Left ventricle myocardium inferior (tissue), 1 donor: ENCODE results near the gene FAM163B. TPM values are rescaled to one million over a fixed set of nuclear protein-coding genes. Genes with fewer than 3 reads are reported as not detected.
A peak's percentile ranks its signal among the peaks of the same experiment; 100 is the strongest.

Experiments
- DNase-seq: peaks from one replicate; pipeline ENCODE4 v3.0.0-alpha.2; 2020
- H3K27ac ChIP-seq: fragments of 200-600 bp; replicated peaks from 2 replicates; pipeline ENCODE4 v1.8.0; 2021
- H3K27me3 ChIP-seq: fragments of 200-600 bp; 2 replicates; pipeline ENCODE4 v1.8.0; 2021; ENCODE audit warnings: low read depth
- H3K36me3 ChIP-seq: fragments of 200-600 bp; 2 replicates; pipeline ENCODE4 v1.8.0; 2021
- H3K4me1 ChIP-seq: fragments of 200-600 bp; 2 replicates; pipeline ENCODE4 v1.8.0; 2021
- H3K4me3 ChIP-seq: fragments of 200-600 bp; 2 replicates; pipeline ENCODE4 v1.8.0; 2021; ENCODE audit warnings: mild to moderate bottlenecking, moderate library complexity
- H3K9me3 ChIP-seq: fragments of 200-600 bp; replicated peaks from 2 replicates; pipeline ENCODE4 v1.8.0; 2021
- CTCF ChIP-seq: fragments of 200-600 bp; IDR thresholded peaks from 2 replicates; pipeline ENCODE4 v1.8.0; 2021; ENCODE audit warnings: antibody characterized with exemption, mild to moderate bottlenecking, borderline replicate concordance
- intact Hi-C: fragments of 100-400 bp; cut with micrococcal nuclease; formaldehyde crosslinking; loops from one replicate; pipeline ENCODE4 v1.11.0; 2022
- long read RNA-seq: library from polyadenylated mRNA; unstranded; transcript quantifications from one replicate; pipeline ENCODE4 v2.0.0, GENCODE V29; 2021
- total RNA-seq: library from RNA; stranded (reverse); fragmentation: NEBNext Ultra II Directional; extraction: Animal tissue kit (Norgen Biotek cat#: 25700); gene quantifications from one replicate; pipeline ENCODE4 v1.2.1, GENCODE V29; 2021
- donor health status: DM: no; HTN: yes; CAD: no; lungs with severe emphysema.

Gene FAM163B
- total RNA-seq, result not detected
- long read RNA-seq, result 0 reads

GRCh38 chr9:133609311-133610098 lies at the start of gene FAM163B:
TSS of gene FAM163B (minus strand) at chr9:133609389. CDS start at chr9:133580223, 29,166 bp downstream.
- peak; percentile 29 for DNase-seq
- intact Hi-C loops, result no loop called here
- peak within 1 kb of the TSS; percentile 41 for H3K4me3 ChIP-seq

DNA sequence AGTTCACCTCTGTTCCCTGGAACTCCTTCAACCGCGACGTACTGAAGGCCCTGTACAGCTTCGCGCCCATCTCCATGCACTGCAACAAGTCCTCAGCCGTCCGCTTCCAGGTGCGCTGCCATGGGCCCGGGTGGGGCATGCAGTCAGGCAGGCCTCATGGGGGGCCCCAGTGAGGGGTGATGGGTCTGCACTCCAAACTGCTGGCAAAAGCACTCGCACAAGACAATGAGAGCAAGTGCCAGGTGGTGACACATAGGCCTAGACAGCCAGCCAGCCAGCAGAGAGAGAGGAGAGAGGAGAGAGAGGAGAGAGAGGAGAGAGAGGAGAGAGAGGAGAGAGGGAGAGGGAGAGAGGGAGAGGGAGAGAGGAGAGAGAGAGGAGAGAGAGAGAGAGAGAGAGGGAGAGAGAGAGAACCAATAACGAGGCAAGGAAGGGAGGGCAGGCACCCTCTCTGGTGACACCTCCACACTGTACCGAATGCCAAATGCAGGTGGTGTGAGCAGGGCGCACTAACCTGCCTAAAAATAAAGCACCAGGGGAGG lies 48.0 kb upstream of the FAM163B start:
- Histone ChIP-seq H3K27ac (no peak overlapping the region), H3K4me1 (peaks cover 18% of the 10 kb centered on the region), H3K27me3 (peaks cover 97% of the 10 kb centered on the region), H3K9me3 (no peaks in the 10 kb centered on the region), H3K36me3 (no peaks in the 10 kb centered on the region), H3K4me3 (no peak overlapping the region)
- no peak for DNase-seq
- intact Hi-C loops, result no loop called here
- TF ChIP-seq CTCF, result no peak

More at GRCh38 chr9:133609311-133610098, at the start of gene FAM163B:
- Histone ChIP-seq H3K4me1 (no peaks in the 10 kb centered on the region), H3K36me3 (no peaks in the 10 kb centered on the region), H3K27ac (no peak within 1 kb of the TSS), H3K27me3 (peaks cover 100% of the 10 kb centered on the region), H3K9me3 (no peaks in the 10 kb centered on the region)
- TF ChIP-seq CTCF, result no peak

- Histone ChIP-seq H3K27me3 (peaks cover 97% of the 10 kb centered on the region), H3K4me1 (peaks cover 18% of the 10 kb centered on the region), H3K27ac (no peak overlapping the region), H3K36me3 (no peaks in the 10 kb centered on the region), H3K9me3 (no peaks in the 10 kb centered on the region), H3K4me3 (no peak overlapping the region)
- DNase-seq, result no peak
- intact Hi-C loops, result no loop called here
- TF ChIP-seq CTCF, result no peak
These were observed 47.3 kb upstream of the FAM163B start for GRCh38 chr9:133656211-133657119.

- no peak for TF ChIP-seq CTCF
- DNase-seq, result no peak
- Histone ChIP-seq H3K27ac (no peak overlapping the region), H3K4me1 (peaks cover 18% of the 10 kb centered on the region), H3K27me3 (peaks cover 97% of the 10 kb centered on the region), H3K9me3 (no peaks in the 10 kb centered on the region), H3K4me3 (no peak overlapping the region), H3K36me3 (no peaks in the 10 kb centered on the region)
- intact Hi-C loops, result no loop called here
These were observed 46.5 kb upstream of the FAM163B start for GRCh38 chr9:133655701-133656100.
